Astrocyte (in vitro differentiated cells and primary cell): ENCODE measurements around the gene MYO1E. TPM values are rescaled to one million over a fixed set of nuclear protein-coding genes. Genes with fewer than 3 reads are reported as not detected.

Experiments used
- DNase-seq: peaks from one replicate; pipeline ENCODE4 v3.0.0-alpha.2; 2010; ENCODE audit warnings: low read depth
- FAIRE-seq: peaks from 2 replicates; lab custom pipeline; 2011; peaks lifted over from hg19 to GRCh38; lab: Jason Lieb, UNC
- H2AFZ ChIP-seq: 2 replicates; pipeline ENCODE4 v1.6.0; 2012; ENCODE audit warnings: low read depth, low read length, inconsistent platforms
- H3K27ac ChIP-seq: 2 replicates; pipeline ENCODE4 v1.5.1; 2011; ENCODE audit warnings: low read depth, low read length, inconsistent platforms
- H3K27me3 ChIP-seq: 2 replicates; pipeline ENCODE4 v1.6.0; 2011; ENCODE audit warnings: low read length, inconsistent platforms; ENCODE audit not compliant: insufficient read depth
- H3K36me3 ChIP-seq: 2 replicates; pipeline ENCODE4 v1.5.1; 2011; ENCODE audit warnings: low read length, inconsistent platforms; ENCODE audit not compliant: insufficient read depth
- H3K4me1 ChIP-seq: 2 replicates; pipeline ENCODE4 v1.5.1; 2011; ENCODE audit warnings: low read length, inconsistent platforms; ENCODE audit not compliant: insufficient read depth
- H3K4me2 ChIP-seq: 2 replicates; pipeline ENCODE4 v1.6.0; 2012; ENCODE audit warnings: low read length, inconsistent platforms
- H3K4me3 ChIP-seq: 2 replicates; pipeline ENCODE4 v1.5.1; 2011; ENCODE audit warnings: low read depth, mild to moderate bottlenecking, low read length, inconsistent platforms; ENCODE audit not compliant: insufficient read depth
- H3K79me2 ChIP-seq: 2 replicates; pipeline ENCODE4 v1.6.0; 2012; ENCODE audit warnings: mild to moderate bottlenecking, low read length, inconsistent platforms; ENCODE audit not compliant: insufficient read depth
- H3K9ac ChIP-seq: 2 replicates; pipeline ENCODE4 v1.6.0; 2012; ENCODE audit warnings: mild to moderate bottlenecking, low read length, inconsistent platforms
- H3K9me3 ChIP-seq: 2 replicates; pipeline ENCODE4 v1.5.1; 2012; ENCODE audit warnings: low read depth, mild to moderate bottlenecking, low read length, inconsistent platforms; ENCODE audit not compliant: insufficient read depth
- H4K20me1 ChIP-seq: 2 replicates; pipeline ENCODE4 v1.6.0; 2012; ENCODE audit warnings: low read length, inconsistent platforms; ENCODE audit not compliant: insufficient read depth
- H3K27ac Mint-ChIP-seq: one replicate; pipeline ENCODE4 v1.8.0; 2021; ENCODE audit warnings: mild to moderate bottlenecking, mixed read lengths; ENCODE audit not compliant: unreplicated experiment
- H3K27me3 Mint-ChIP-seq: one replicate; pipeline ENCODE4 v1.8.0; 2021; ENCODE audit warnings: low read depth, mixed read lengths; ENCODE audit not compliant: unreplicated experiment
- H3K36me3 Mint-ChIP-seq: one replicate; pipeline ENCODE4 v1.8.0; 2021; ENCODE audit warnings: low read depth, mixed read lengths; ENCODE audit not compliant: unreplicated experiment
- H3K4me1 Mint-ChIP-seq: one replicate; pipeline ENCODE4 v1.8.0; 2021; ENCODE audit warnings: low read depth, mixed read lengths; ENCODE audit not compliant: unreplicated experiment
- H3K4me3 Mint-ChIP-seq: one replicate; pipeline ENCODE4 v1.8.0; 2021; ENCODE audit warnings: mild to moderate bottlenecking, moderate library complexity, mixed read lengths; ENCODE audit not compliant: unreplicated experiment
- H3K9me3 Mint-ChIP-seq: one replicate; pipeline ENCODE4 v1.8.0; 2021; ENCODE audit warnings: mild to moderate bottlenecking, mixed read lengths; ENCODE audit not compliant: unreplicated experiment
- CTCF ChIP-seq: IDR thresholded peaks from 2 replicates; pipeline ENCODE4 v1.5.1; 2011; ENCODE audit warnings: low read depth, mild to moderate bottlenecking, inconsistent platforms, low read length, moderate library complexity; ENCODE audit not compliant: insufficient read depth
- EZH2 ChIP-seq: IDR thresholded peaks from 2 replicates; pipeline ENCODE4 v1.6.1; 2012; ENCODE audit warnings: mild to moderate bottlenecking, low read length, inconsistent platforms; ENCODE audit not compliant: insufficient read depth
- total RNA-seq: library from RNA; stranded (reverse); gene quantifications from 2 replicates; pipeline ENCODE4 v1.2.1, GENCODE V29; 2021

MYO1E gene
- total RNA-seq, 1 donor from 2014 or later, result 227 TPM

GRCh38 chr15:59271595-59272201 is 101.0 kb downstream of the MYO1E start:
- peaks cover 41% of the 10 kb centered on the region for H3K4me1 Mint-ChIP-seq
- TF ChIP-seq CTCF (no peak), EZH2 (no peak)
- no peak overlapping the region for H3K27ac ChIP-seq
- H3K9ac ChIP-seq, result no peak overlapping the region
- H4K20me1 ChIP-seq, result peaks cover 38% of the 10 kb centered on the region
- peaks cover 5% of the 10 kb centered on the region for H3K36me3 ChIP-seq
- no peaks in the 10 kb centered on the region for H3K27me3 Mint-ChIP-seq
- H3K27ac Mint-ChIP-seq, result no peak overlapping the region
- H2AFZ ChIP-seq, result no peak overlapping the region
- H3K9me3 Mint-ChIP-seq, result no peaks in the 10 kb centered on the region
- H3K4me3 ChIP-seq, result no peak overlapping the region
- H3K36me3 Mint-ChIP-seq, result peaks cover 6% of the 10 kb centered on the region
- no peaks in the 10 kb centered on the region for H3K9me3 ChIP-seq
- H3K79me2 ChIP-seq, result peaks cover 51% of the 10 kb centered on the region
- FAIRE-seq, result no peak
- H3K4me3 Mint-ChIP-seq, result no peak overlapping the region
- no peaks in the 10 kb centered on the region for H3K27me3 ChIP-seq
- H3K4me2 ChIP-seq, result no peak overlapping the region
- no peak for DNase-seq
- H3K4me1 ChIP-seq, result peaks cover 25% of the 10 kb centered on the region

GRCh38 chr15:59268852-59269407 is 103.7 kb downstream of the MYO1E start:
- no peak for TF ChIP-seq EZH2
- no peak for TF ChIP-seq CTCF
- peaks cover 18% of the 10 kb centered on the region for H3K4me1 Mint-ChIP-seq
- FAIRE-seq, result no peak
- Histone ChIP-seq H4K20me1 (peaks cover 15% of the 10 kb centered on the region), H3K36me3 (peaks cover 5% of the 10 kb centered on the region), H3K4me2 (peak overlapping the region; percentile 60), H2AFZ (no peak overlapping the region), H3K27me3 (no peaks in the 10 kb centered on the region), H3K4me3 (no peak overlapping the region), H3K27ac (peak overlapping the region; percentile 41), H3K9me3 (no peaks in the 10 kb centered on the region), H3K79me2 (peaks cover 30% of the 10 kb centered on the region), H3K4me1 (peaks cover 19% of the 10 kb centered on the region), H3K9ac (no peak overlapping the region)
- H3K27ac Mint-ChIP-seq, result no peak overlapping the region
- no peaks in the 10 kb centered on the region for H3K9me3 Mint-ChIP-seq
- DNase-seq, result no peak
- no peaks in the 10 kb centered on the region for H3K27me3 Mint-ChIP-seq
- H3K36me3 Mint-ChIP-seq, result peaks cover 13% of the 10 kb centered on the region
- H3K4me3 Mint-ChIP-seq, result no peak overlapping the region
